Hypothalamus (tissue), 51 donors: ENCODE data around the gene LSM8.
A peak's percentile ranks its signal among the peaks of the same experiment; 100 is the strongest.
"Not testable (repeated sequence)": the region's sequence is repeated elsewhere in the genome, so short reads cannot be mapped to it uniquely, and the experiment has no call there.

Experiments
- DNase-seq, 51 donors: peaks; one replicate each; lab custom pipeline; 2025; lab: John Stamatoyannopoulos, UW

Gene LSM8

GRCh38 chr7:118195837-118196474 lies 12.0 kb downstream of the LSM8 start:
- DNase-seq, result peak in 15 of 51 donors; percentile 0 to 47 (median 12)

GRCh38 chr7:118202061-118202460 lies 18.1 kb downstream of the LSM8 start:
- DNase-seq, result no peak

- peak; percentile 10 to 85 (median 57) for DNase-seq
Observed at GRCh38 chr7:118214051-118214832, 30.3 kb downstream of the LSM8 start.

GRCh38 chr7:118214833-118215182 lies 30.8 kb downstream of the LSM8 start:
- DNase-seq, result no peak

- no peak for DNase-seq
Observed at GRCh38 chr7:118217210-118217619, 33.3 kb downstream of the LSM8 start.

GRCh38 chr7:118218413-118219156 lies 34.6 kb downstream of the LSM8 start:
- DNase-seq, result no peak

- no peak for DNase-seq
Observed at GRCh38 chr7:118219157-118219512, 35.2 kb downstream of the LSM8 start.

GRCh38 chr7:118220583-118220982 lies 36.6 kb downstream of the LSM8 start:
- no peak for DNase-seq

- DNase-seq, result no peak
Observed at GRCh38 chr7:118222591-118222990, 38.6 kb downstream of the LSM8 start.

GRCh38 chr7:118224521-118224920 lies 40.6 kb downstream of the LSM8 start, which contains the start of gene ANKRD7:
TSS of gene ANKRD7 (plus strand) at chr7:118224704. CDS start at chr7:118224831, 127 bp downstream.
- DNase-seq, result no peak

GRCh38 chr7:118232837-118233236 lies 48.9 kb downstream of the LSM8 start:
- no peak for DNase-seq

- DNase-seq, result no peak
Observed at GRCh38 chr7:118233799-118234198, 49.8 kb downstream of the LSM8 start.

- DNase-seq, result no peak
Observed at GRCh38 chr7:118239014-118239413, 55.0 kb downstream of the LSM8 start.

GRCh38 chr7:118240320-118240719 lies 56.4 kb downstream of the LSM8 start:
- not testable (repeated sequence) for DNase-seq
